22Rv1 (cell line): Measurements from ENCODE around the gene CES5A.

Experiments
- CTCF ChIP-seq: fragments of 450-650 bp; IDR thresholded peaks from 2 replicates; pipeline ENCODE4 v1.5.1; 2017; ENCODE audit warnings: mild to moderate bottlenecking
- ZFX ChIP-seq: fragments of 450-650 bp; IDR thresholded peaks from 2 replicates; pipeline ENCODE4 v1.6.1; 2017; ENCODE audit warnings: antibody characterized with exemption, borderline replicate concordance

GRCh38 chr16:55812951-55813350, 62.2 kb downstream of the CES5A start:
- no peak for TF ChIP-seq CTCF
- TF ChIP-seq ZFX: no peak
